ENCODE measurements around the gene CACNA2D3. TPM values are rescaled to one million over a fixed set of nuclear protein-coding genes. Genes with fewer than 3 reads are reported as not detected.
A peak's percentile ranks its signal among the peaks of the same experiment; 100 is the strongest.

The CACNA2D3 gene
- total and polyA plus RNA-seq, 4 donors = 14.1 to 34.5 (median 33.4) TPM

DNA sequence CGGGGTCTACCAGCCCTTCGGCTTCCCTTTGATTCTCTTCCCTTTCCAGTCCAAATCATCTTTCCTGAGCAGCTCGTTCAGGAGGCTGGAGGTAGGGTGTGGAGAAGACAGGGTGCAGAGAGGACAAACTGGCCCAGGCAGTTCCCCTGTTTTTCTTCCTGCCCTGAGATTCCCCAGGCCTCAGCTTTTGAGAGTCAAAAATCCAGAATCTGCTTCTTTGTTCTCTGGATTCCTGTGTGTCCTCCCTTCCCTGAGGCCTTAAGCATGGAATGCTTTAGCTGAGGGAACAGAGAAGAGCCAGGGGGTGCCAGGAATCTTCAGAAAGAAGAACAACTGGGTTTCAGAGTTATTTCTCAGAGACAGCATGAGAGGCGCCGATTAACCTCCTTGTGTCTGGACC lies 832.2 kb downstream of the CACNA2D3 start:
- DNase-seq (ENCODE audit: low read depth in 4 of 6, low spot score in 6 of 6) = no peak
- no peak overlapping the region for H3K27ac ChIP-seq (ENCODE audit: low read depth, low read length)
- no peaks in the 10 kb centered on the region for H3K9me3 ChIP-seq (ENCODE audit: control insufficient read depth, insufficient read depth, low read length)
- no peaks in the 10 kb centered on the region for H3K36me3 ChIP-seq (ENCODE audit: control insufficient read depth, insufficient read depth, low read length)
- no CpG with 5 or more reads among the region's 5 CpGs for WGBS (ENCODE audit: insufficient coverage)
- H3K27me3 ChIP-seq (ENCODE audit: control insufficient read depth, insufficient read depth, low read length) = no peaks in the 10 kb centered on the region
- H3K4me3 ChIP-seq (ENCODE audit: low read depth, low read length) = no peak overlapping the region
- peaks cover 21% of the 10 kb centered on the region for H3K4me1 ChIP-seq (ENCODE audit: control insufficient read depth, insufficient read depth, low read length)

DNA sequence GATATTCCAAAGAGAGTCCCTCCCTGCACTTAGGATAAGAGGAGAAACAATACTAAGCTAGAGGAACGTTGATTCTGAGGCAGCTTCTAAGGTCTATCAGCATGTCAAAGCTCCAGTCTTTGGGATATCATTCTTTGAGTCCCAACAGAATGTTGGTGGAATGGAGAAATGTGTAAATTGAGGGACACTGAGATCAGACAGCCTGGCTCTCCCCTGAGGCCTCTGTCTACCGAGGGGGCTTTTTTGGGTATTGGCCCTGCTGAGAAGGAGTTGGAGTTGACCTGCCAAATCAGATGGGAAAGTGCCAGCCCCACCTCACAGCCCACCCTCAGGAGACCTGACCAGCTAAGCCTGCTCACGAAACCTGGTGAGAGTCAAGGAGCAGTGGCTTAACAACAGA lies 833.1 kb downstream of the CACNA2D3 start:
- no peaks in the 10 kb centered on the region for H3K9me3 ChIP-seq (ENCODE audit: control insufficient read depth, insufficient read depth, low read length)
- no peaks in the 10 kb centered on the region for H3K36me3 ChIP-seq (ENCODE audit: control insufficient read depth, insufficient read depth, low read length)
- WGBS (ENCODE audit: insufficient coverage) = 87% methylated on average over 3 of the region's 3 CpGs
- no peaks in the 10 kb centered on the region for H3K27me3 ChIP-seq (ENCODE audit: control insufficient read depth, insufficient read depth, low read length)
- peaks cover 16% of the 10 kb centered on the region for H3K4me1 ChIP-seq (ENCODE audit: control insufficient read depth, insufficient read depth, low read length)
- H3K27ac ChIP-seq (ENCODE audit: low read depth, low read length) = no peak overlapping the region
- H3K4me3 ChIP-seq (ENCODE audit: low read depth, low read length) = no peak overlapping the region
- no peak for DNase-seq (ENCODE audit: low read depth in 4 of 6, low spot score in 6 of 6)

DNA sequence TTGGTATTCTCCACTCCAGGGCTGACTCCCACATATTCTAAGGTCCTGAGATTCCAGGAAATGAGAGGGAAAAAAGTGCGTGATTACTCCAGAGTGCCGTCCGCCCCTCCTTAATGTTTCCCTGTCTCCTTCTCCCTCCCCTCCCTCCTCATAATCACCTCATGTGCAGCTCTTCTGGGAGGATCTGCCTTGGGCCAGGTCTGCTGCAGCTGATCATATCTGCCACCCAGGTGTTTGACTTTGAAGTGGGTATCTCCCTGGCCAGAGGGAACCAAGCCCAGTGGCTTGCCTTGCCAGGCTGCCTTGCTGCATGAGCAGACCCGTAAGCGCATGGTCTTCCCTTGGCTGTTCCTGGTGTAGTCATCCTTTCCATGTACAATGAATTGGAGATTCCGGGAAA lies 833.6 kb downstream of the CACNA2D3 start:
- Histone ChIP-seq H3K36me3 (ENCODE audit: control insufficient read depth, insufficient read depth, low read length) (no peaks in the 10 kb centered on the region), H3K27me3 (ENCODE audit: control insufficient read depth, insufficient read depth, low read length) (no peaks in the 10 kb centered on the region), H3K27ac (ENCODE audit: low read depth, low read length) (no peak overlapping the region), H3K9me3 (ENCODE audit: control insufficient read depth, insufficient read depth, low read length) (no peaks in the 10 kb centered on the region), H3K4me3 (ENCODE audit: low read depth, low read length) (no peak overlapping the region), H3K4me1 (ENCODE audit: control insufficient read depth, insufficient read depth, low read length) (peaks cover 15% of the 10 kb centered on the region)
- DNase-seq (ENCODE audit: low read depth in 4 of 6, low spot score in 6 of 6) = no peak
- WGBS (ENCODE audit: insufficient coverage) = 91% methylated on average over 3 of the region's 6 CpGs

DNA sequence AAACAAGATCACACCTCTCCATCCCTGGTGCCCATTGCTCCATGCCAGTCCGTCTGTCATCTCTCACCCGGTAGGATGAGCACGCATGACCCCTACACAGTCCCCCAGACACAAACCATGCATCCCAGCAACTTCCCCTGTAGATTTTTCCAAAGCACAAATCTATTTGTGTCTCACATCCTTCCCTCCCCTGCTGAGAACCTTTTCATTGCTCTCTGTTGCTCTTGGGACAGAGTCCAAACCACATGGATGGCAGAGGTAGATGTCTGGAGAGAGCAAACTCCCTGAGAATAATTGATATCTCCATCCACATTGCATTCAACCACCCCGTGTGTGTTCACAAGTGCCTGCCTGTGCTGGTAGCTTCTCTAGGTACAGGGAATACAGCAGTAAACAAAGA lies 835.4 kb downstream of the CACNA2D3 start:
- 64% methylated on average over 3 of the region's 4 CpGs for WGBS (ENCODE audit: insufficient coverage)
- H3K4me3 ChIP-seq (ENCODE audit: low read depth, low read length) = no peak overlapping the region
- H3K36me3 ChIP-seq (ENCODE audit: control insufficient read depth, insufficient read depth, low read length) = no peaks in the 10 kb centered on the region
- peaks cover 3% of the 10 kb centered on the region for H3K4me1 ChIP-seq (ENCODE audit: control insufficient read depth, insufficient read depth, low read length)
- no peak for DNase-seq (ENCODE audit: low read depth in 4 of 6, low spot score in 6 of 6)
- H3K9me3 ChIP-seq (ENCODE audit: control insufficient read depth, insufficient read depth, low read length) = no peaks in the 10 kb centered on the region
- no peaks in the 10 kb centered on the region for H3K27me3 ChIP-seq (ENCODE audit: control insufficient read depth, insufficient read depth, low read length)
- no peak overlapping the region for H3K27ac ChIP-seq (ENCODE audit: low read depth, low read length)

DNA sequence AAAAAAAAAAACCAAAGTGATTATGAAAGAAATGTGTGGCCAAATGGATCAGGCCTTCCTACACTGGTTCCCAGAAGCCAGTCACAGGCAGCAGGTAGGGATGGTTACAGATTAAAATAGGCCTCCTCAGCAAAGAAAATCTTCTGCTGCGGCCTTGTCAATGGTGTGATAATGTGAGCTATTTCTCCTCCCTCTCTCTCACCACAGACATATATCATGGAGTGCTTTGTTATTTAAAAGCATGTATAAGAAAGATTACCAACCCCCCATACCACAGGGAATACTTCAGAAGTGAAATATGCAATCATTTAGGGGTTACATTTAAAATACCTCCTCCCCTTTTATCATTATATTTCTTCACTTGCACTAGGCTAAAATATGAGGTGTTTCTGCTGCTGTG lies 837.7 kb downstream of the CACNA2D3 start:
- H3K36me3 ChIP-seq (ENCODE audit: control insufficient read depth, insufficient read depth, low read length) = no peaks in the 10 kb centered on the region
- no peaks in the 10 kb centered on the region for H3K4me1 ChIP-seq (ENCODE audit: control insufficient read depth, insufficient read depth, low read length)
- no peaks in the 10 kb centered on the region for H3K9me3 ChIP-seq (ENCODE audit: control insufficient read depth, insufficient read depth, low read length)
- H3K27me3 ChIP-seq (ENCODE audit: control insufficient read depth, insufficient read depth, low read length) = no peaks in the 10 kb centered on the region
- no CpG with 5 or more reads among the region's 1 CpG for WGBS (ENCODE audit: insufficient coverage)
- DNase-seq (ENCODE audit: low read depth in 4 of 6, low spot score in 6 of 6) = peak in 1 of 6 donors; percentile 42
- no peak overlapping the region for H3K4me3 ChIP-seq (ENCODE audit: low read depth, low read length)
- no peak overlapping the region for H3K27ac ChIP-seq (ENCODE audit: low read depth, low read length)

DNA sequence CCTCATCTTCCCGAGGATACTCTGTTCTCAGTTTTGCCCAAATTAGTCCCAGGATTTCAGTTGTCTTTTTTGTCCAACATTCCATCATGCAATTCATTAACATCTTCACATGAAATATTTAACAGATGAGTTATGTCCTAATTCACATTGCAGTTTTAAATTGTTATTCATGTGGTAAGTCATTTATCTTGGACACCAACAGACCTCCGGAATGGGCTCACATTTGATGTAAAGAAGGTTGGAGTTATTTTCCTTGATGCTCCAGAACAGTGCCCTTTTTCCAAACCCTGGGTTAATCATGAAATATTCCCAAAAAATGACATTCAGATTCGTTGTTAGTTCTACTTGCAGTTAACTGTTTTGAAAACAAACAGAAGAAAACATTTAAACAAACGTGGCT lies 838.3 kb downstream of the CACNA2D3 start:
- Histone ChIP-seq H3K4me3 (ENCODE audit: low read depth, low read length) (no peak overlapping the region), H3K27me3 (ENCODE audit: control insufficient read depth, insufficient read depth, low read length) (no peaks in the 10 kb centered on the region), H3K27ac (ENCODE audit: low read depth, low read length) (no peak overlapping the region), H3K36me3 (ENCODE audit: control insufficient read depth, insufficient read depth, low read length) (no peaks in the 10 kb centered on the region), H3K9me3 (ENCODE audit: control insufficient read depth, insufficient read depth, low read length) (no peaks in the 10 kb centered on the region), H3K4me1 (ENCODE audit: control insufficient read depth, insufficient read depth, low read length) (no peaks in the 10 kb centered on the region)
- 92% methylated on average over 2 of the region's 4 CpGs for WGBS (ENCODE audit: insufficient coverage)
- no peak for DNase-seq (ENCODE audit: low read depth in 4 of 6, low spot score in 6 of 6)

DNA sequence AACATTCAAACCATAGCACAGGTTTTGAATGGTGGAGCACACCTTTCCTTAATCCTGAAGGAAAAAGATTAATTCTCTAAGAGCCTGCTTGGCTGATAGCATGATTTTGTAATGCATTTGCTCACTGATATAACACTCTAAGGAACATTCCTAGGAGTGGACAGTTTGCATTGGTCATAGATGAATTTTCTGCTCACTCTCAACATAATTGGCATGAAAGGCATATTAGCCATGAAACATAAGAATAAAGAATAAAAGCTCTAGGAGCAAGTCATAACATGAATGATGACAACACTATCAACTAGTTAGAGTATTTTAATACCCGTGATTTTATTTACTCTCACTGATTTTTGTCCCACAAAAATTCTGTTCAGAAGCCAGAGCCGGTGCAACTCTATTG lies 839.8 kb downstream of the CACNA2D3 start:
- no peak for DNase-seq (ENCODE audit: low read depth in 4 of 6, low spot score in 6 of 6)
- H3K4me1 ChIP-seq (ENCODE audit: control insufficient read depth, insufficient read depth, low read length) = peaks cover 3% of the 10 kb centered on the region
- no CpG with 5 or more reads among the region's 2 CpGs for WGBS (ENCODE audit: insufficient coverage)
- H3K27me3 ChIP-seq (ENCODE audit: control insufficient read depth, insufficient read depth, low read length) = no peaks in the 10 kb centered on the region
- H3K9me3 ChIP-seq (ENCODE audit: control insufficient read depth, insufficient read depth, low read length) = no peaks in the 10 kb centered on the region
- no peak overlapping the region for H3K4me3 ChIP-seq (ENCODE audit: low read depth, low read length)
- no peaks in the 10 kb centered on the region for H3K36me3 ChIP-seq (ENCODE audit: control insufficient read depth, insufficient read depth, low read length)
- H3K27ac ChIP-seq (ENCODE audit: low read depth, low read length) = no peak overlapping the region

DNA sequence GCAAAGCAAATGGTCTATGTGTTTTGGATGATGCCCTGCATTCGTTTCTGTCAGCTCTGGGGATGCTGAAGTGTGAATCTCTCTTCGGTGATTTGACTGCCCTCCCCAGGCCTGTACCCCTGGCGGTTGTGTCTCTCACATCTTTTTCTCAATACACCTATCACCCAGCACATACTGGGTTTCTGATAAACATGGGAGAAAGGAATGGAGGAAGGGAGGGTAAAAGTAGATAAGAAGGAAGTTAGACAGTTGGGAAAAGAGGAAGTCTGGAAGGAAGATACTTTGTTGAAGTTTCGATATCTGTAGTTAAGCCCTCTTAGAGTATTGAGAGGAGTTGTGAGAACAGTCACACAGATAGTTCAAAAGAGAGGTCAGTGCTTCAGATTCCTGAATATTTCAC lies 841.3 kb downstream of the CACNA2D3 start:
- H3K36me3 ChIP-seq (ENCODE audit: control insufficient read depth, insufficient read depth, low read length) = no peaks in the 10 kb centered on the region

DNA sequence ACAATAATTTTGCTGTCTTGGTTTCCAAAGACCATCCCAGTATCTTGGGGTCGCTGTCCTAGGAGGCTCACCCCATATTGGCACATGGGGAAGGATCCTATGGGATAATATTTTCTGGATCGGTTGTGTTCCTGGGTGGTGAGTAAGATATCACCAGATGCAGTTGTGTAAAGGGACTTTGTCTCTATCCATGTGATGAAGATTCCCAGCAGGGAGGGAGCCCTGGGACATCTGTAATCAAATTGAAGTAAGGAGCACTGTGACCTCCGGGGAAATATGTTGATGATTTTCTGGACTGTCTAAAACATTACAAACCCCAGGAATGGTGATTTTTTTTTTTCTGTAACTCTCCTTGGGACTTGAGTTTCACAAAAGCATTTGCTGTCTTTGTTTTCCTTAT lies 841.7 kb downstream of the CACNA2D3 start:
- no peak for DNase-seq (ENCODE audit: low read depth in 4 of 6, low spot score in 6 of 6)
- Histone ChIP-seq H3K27ac (ENCODE audit: low read depth, low read length) (no peak overlapping the region), H3K36me3 (ENCODE audit: control insufficient read depth, insufficient read depth, low read length) (no peaks in the 10 kb centered on the region), H3K9me3 (ENCODE audit: control insufficient read depth, insufficient read depth, low read length) (no peaks in the 10 kb centered on the region), H3K4me1 (ENCODE audit: control insufficient read depth, insufficient read depth, low read length) (peaks cover 3% of the 10 kb centered on the region), H3K27me3 (ENCODE audit: control insufficient read depth, insufficient read depth, low read length) (no peaks in the 10 kb centered on the region), H3K4me3 (ENCODE audit: low read depth, low read length) (no peak overlapping the region)
- 81% methylated on average over 2 of the region's 3 CpGs for WGBS (ENCODE audit: insufficient coverage)

More for the DNA sequence above, 841.3 kb downstream of the CACNA2D3 start:
- Histone ChIP-seq H3K9me3 (ENCODE audit: control insufficient read depth, insufficient read depth, low read length) (no peaks in the 10 kb centered on the region), H3K27me3 (ENCODE audit: control insufficient read depth, insufficient read depth, low read length) (no peaks in the 10 kb centered on the region), H3K4me3 (ENCODE audit: low read depth, low read length) (no peak overlapping the region), H3K27ac (ENCODE audit: low read depth, low read length) (no peak overlapping the region), H3K4me1 (ENCODE audit: control insufficient read depth, insufficient read depth, low read length) (peaks cover 3% of the 10 kb centered on the region)
- WGBS (ENCODE audit: insufficient coverage) = 83% methylated on average over 1 of the region's 4 CpGs
- no peak for DNase-seq (ENCODE audit: low read depth in 4 of 6, low spot score in 6 of 6)

DNA sequence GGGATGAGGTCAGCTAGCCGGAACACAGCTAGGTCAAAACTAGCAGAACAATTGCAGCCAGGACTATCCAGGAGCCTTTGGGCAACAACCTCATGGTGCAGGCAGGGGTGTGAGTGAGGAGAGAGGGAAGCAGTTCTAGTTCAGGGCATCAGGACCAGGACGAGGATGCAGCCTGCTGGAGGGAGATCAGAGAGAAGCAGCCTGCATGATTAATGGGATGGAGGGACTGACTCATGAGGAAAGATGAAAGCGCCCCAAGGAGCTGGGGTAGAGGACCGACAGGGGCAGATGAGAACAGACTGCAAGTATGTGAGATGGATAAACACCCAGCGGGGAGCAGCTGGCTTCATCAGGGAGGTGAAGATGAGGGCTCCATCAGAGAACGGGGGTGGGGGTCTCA lies 843.4 kb downstream of the CACNA2D3 start:
- WGBS (ENCODE audit: insufficient coverage) = 79% methylated on average over 6 of the region's 6 CpGs
- DNase-seq (ENCODE audit: low read depth in 4 of 6, low spot score in 6 of 6) = no peak

More for the DNA sequence above, 843.4 kb downstream of the CACNA2D3 start:
- Histone ChIP-seq H3K27ac (ENCODE audit: low read depth, low read length) (no peak overlapping the region), H3K9me3 (ENCODE audit: control insufficient read depth, insufficient read depth, low read length) (no peaks in the 10 kb centered on the region), H3K36me3 (ENCODE audit: control insufficient read depth, insufficient read depth, low read length) (no peaks in the 10 kb centered on the region), H3K27me3 (ENCODE audit: control insufficient read depth, insufficient read depth, low read length) (no peaks in the 10 kb centered on the region), H3K4me1 (ENCODE audit: control insufficient read depth, insufficient read depth, low read length) (peaks cover 3% of the 10 kb centered on the region), H3K4me3 (ENCODE audit: low read depth, low read length) (no peak overlapping the region)
